SU-DHL-6 (cell line): ENCODE measurements around the gene PLA2G6.

Experiments used
- H2AFZ ChIP-seq: fragments of 200-600 bp; sonication (generic); 2 replicates; pipeline ENCODE4 v1.6.1; 2014; ENCODE audit warnings: low read depth, mild to moderate bottlenecking, moderate library complexity, mixed read lengths, antibody characterized with exemption, low read length; ENCODE audit not compliant: severe bottlenecking
- H3F3A ChIP-seq: fragments of 200-600 bp; shearing (Covaris generic); 2 replicates; pipeline ENCODE4 v1.6.0; 2016; ENCODE audit warnings: antibody characterized with exemption, mild to moderate bottlenecking; ENCODE audit not compliant: insufficient read depth
- H3K27ac ChIP-seq: fragments of 200-600 bp; sonication (generic); 2 replicates; pipeline ENCODE4 v1.5.1; 2016; ENCODE audit warnings: low read depth, mild to moderate bottlenecking, low read length, moderate library complexity, mixed read lengths
- H3K27me3 ChIP-seq: fragments of 200-600 bp; sonication (generic), shearing (Covaris generic); 2 replicates; pipeline ENCODE4 v1.6.0; 2014; ENCODE audit warnings: mild to moderate bottlenecking, low read length
- H3K36me3 ChIP-seq: fragments of 200-600 bp; sonication (generic); 2 replicates; pipeline ENCODE4 v1.6.1; 2014; ENCODE audit warnings: mild to moderate bottlenecking, low read length, mixed read lengths
- H3K4me2 ChIP-seq: fragments of 300-600, 200-600 bp; shearing (Covaris generic), sonication (generic); 2 replicates; pipeline ENCODE4 v1.6.0; 2014; ENCODE audit warnings: low read length, low read depth, mild to moderate bottlenecking; ENCODE audit not compliant: poor library complexity, severe bottlenecking
- H3K4me3 ChIP-seq: fragments of 200-600 bp; sonication (generic); 2 replicates; pipeline ENCODE4 v1.5.1; 2014; ENCODE audit warnings: antibody characterized with exemption, low read length, mild to moderate bottlenecking, mixed read lengths; ENCODE audit not compliant: insufficient read depth, poor library complexity, severe bottlenecking
- H3K79me2 ChIP-seq: fragments of 200-600 bp; sonication (generic); 2 replicates; pipeline ENCODE4 v1.6.1; 2014; ENCODE audit warnings: mild to moderate bottlenecking, low read length, moderate library complexity; ENCODE audit not compliant: insufficient read depth
- H3K9ac ChIP-seq: fragments of 200-600 bp; sonication (generic); 2 replicates; pipeline ENCODE4 v1.7.0; 2014; ENCODE audit warnings: mild to moderate bottlenecking, low read length
- H3K9me2 ChIP-seq: fragments of 200-600 bp; sonication (generic); replicated peaks from 2 replicates; pipeline ENCODE4 v1.6.1; 2014; ENCODE audit warnings: low read length; ENCODE audit not compliant: insufficient read depth
- H3K9me3 ChIP-seq: fragments of 200-600 bp; sonication (generic); 2 replicates; pipeline ENCODE4 v1.6.1; 2014; ENCODE audit warnings: low read length, mixed read lengths; ENCODE audit not compliant: insufficient read depth
- H4K20me1 ChIP-seq: fragments of 200-600 bp; sonication (generic); 2 replicates; pipeline ENCODE4 v1.6.1; 2014; ENCODE audit warnings: low read depth, mild to moderate bottlenecking, antibody characterized with exemption, low read length, moderate library complexity, mixed read lengths
- EZH2phosphoT487 ChIP-seq: fragments of 200-600 bp; sonication (generic), shearing (Covaris generic); conservative IDR thresholded peaks from 2 replicates; pipeline ENCODE4 v1.6.1; 2018; ENCODE audit warnings: mild to moderate bottlenecking, antibody characterized with exemption, low read length, moderate library complexity, mixed read lengths
- TF ChIP-seq, protein P1 (sequence below): fragments of 200-600 bp; sonication (generic); IDR thresholded peaks from one replicate; pipeline ENCODE4 v1.5.1; 2017; ENCODE audit warnings: antibody characterized with exemption, mild to moderate bottlenecking, low read length, moderate library complexity; ENCODE audit not compliant: insufficient read depth, poor library complexity, severe bottlenecking

The PLA2G6 gene

DNA sequence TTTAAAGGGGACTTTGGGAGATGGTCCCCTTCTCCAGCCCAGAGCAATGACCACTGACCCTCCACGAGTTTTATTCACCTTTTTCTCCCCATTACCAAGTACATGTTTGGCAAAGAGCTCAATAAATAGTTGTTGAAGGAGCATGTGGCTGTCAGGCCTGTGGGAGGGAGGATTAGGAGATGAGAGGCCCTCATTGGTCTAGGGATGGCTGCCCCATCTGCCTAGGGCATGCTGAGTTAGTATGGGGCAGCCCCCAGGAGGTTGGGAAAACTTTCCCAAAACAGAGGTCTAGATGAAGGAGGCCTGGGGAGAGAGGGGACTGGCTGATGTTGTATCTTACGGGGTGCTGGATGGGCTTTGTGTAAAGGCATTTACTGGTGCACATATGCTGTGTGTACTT, 30.8 kb upstream of the PLA2G6 start:
- H3F3A ChIP-seq: no peaks in the 10 kb centered on the region
- no peaks in the 10 kb centered on the region for H3K27me3 ChIP-seq
- no peaks in the 10 kb centered on the region for H3K9me3 ChIP-seq
- no peaks in the 10 kb centered on the region for H4K20me1 ChIP-seq
- H3K79me2 ChIP-seq: no peaks in the 10 kb centered on the region
- H3K36me3 ChIP-seq: no peaks in the 10 kb centered on the region
- no peak overlapping the region for H3K4me3 ChIP-seq
- H3K27ac ChIP-seq: no peak overlapping the region
- no peak overlapping the region for H2AFZ ChIP-seq
- H3K4me2 ChIP-seq: no peak overlapping the region
- no peaks in the 10 kb centered on the region for H3K9me2 ChIP-seq
- TF ChIP-seq, protein P1, sequence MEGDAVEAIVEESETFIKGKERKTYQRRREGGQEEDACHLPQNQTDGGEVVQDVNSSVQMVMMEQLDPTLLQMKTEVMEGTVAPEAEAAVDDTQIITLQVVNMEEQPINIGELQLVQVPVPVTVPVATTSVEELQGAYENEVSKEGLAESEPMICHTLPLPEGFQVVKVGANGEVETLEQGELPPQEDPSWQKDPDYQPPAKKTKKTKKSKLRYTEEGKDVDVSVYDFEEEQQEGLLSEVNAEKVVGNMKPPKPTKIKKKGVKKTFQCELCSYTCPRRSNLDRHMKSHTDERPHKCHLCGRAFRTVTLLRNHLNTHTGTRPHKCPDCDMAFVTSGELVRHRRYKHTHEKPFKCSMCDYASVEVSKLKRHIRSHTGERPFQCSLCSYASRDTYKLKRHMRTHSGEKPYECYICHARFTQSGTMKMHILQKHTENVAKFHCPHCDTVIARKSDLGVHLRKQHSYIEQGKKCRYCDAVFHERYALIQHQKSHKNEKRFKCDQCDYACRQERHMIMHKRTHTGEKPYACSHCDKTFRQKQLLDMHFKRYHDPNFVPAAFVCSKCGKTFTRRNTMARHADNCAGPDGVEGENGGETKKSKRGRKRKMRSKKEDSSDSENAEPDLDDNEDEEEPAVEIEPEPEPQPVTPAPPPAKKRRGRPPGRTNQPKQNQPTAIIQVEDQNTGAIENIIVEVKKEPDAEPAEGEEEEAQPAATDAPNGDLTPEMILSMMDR: no peak
- TF ChIP-seq EZH2phosphoT487: no peak
- no peak overlapping the region for H3K9ac ChIP-seq

DNA sequence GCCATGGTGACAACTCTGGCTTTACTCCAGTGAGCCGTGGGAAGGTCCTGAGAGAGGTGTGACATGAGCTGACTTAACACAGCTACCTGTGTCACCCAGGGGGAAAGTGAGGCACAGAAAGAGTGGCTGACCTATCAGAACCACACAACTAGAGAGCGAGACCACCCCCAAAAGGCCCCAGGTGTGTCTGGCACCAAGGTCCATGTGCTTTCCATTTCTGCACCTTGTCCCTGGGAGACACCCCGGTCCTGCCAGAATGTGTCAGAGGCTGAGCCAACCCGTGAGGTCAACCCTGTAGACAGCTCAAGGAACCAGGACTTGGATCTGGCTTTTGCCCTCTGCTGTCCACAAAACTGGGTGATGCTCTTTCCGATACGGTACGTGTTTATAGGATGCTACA, 29.9 kb upstream of the PLA2G6 start:
- no peak overlapping the region for H3K9ac ChIP-seq
- no peaks in the 10 kb centered on the region for H3K9me3 ChIP-seq
- H3K9me2 ChIP-seq: no peaks in the 10 kb centered on the region
- no peak overlapping the region for H3K4me2 ChIP-seq
- no peaks in the 10 kb centered on the region for H3K27me3 ChIP-seq
- H4K20me1 ChIP-seq: no peaks in the 10 kb centered on the region
- H3K27ac ChIP-seq: no peak overlapping the region
- H3F3A ChIP-seq: no peaks in the 10 kb centered on the region
- no peaks in the 10 kb centered on the region for H3K36me3 ChIP-seq
- no peak overlapping the region for H2AFZ ChIP-seq
- no peak for TF ChIP-seq EZH2phosphoT487
- TF ChIP-seq, protein P1: no peak
- H3K79me2 ChIP-seq: no peaks in the 10 kb centered on the region
- no peak overlapping the region for H3K4me3 ChIP-seq

DNA sequence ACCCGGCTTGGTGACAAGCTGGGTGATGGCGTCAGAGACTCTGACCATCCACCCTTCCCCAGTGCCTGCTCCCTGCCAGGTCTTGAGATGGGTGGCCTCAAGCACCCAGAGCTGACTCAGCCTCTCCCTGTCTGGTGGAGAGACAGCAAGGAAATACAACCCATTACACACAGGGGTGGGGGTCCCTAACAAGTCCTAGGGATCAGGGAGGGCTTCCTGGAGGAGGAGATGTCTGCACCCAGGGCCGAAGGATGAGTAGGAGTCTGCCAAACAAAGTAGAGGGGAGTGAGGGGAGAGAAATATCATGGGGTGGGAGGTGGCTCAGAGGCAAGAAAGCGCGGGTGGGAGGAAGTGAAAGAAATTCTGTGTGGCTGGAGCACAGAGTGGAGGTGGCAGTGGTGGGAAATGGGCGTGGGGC, 26.9 kb upstream of the PLA2G6 start:
- no peaks in the 10 kb centered on the region for H3K36me3 ChIP-seq

More for the DNA sequence above, 26.9 kb upstream of the PLA2G6 start:
- no peaks in the 10 kb centered on the region for H3K9me2 ChIP-seq
- H3K4me3 ChIP-seq: no peak overlapping the region
- no peaks in the 10 kb centered on the region for H3F3A ChIP-seq
- no peaks in the 10 kb centered on the region for H3K79me2 ChIP-seq
- no peaks in the 10 kb centered on the region for H3K27me3 ChIP-seq
- no peaks in the 10 kb centered on the region for H3K9me3 ChIP-seq
- no peak for TF ChIP-seq EZH2phosphoT487
- TF ChIP-seq, protein P1: no peak
- no peaks in the 10 kb centered on the region for H4K20me1 ChIP-seq
- H3K9ac ChIP-seq: no peak overlapping the region
- no peak overlapping the region for H3K4me2 ChIP-seq
- no peak overlapping the region for H3K27ac ChIP-seq
- no peak overlapping the region for H2AFZ ChIP-seq
